ENCODE results near the gene TMEM131.
A peak's percentile ranks its signal among the peaks of the same experiment; 100 is the strongest.

DNA sequence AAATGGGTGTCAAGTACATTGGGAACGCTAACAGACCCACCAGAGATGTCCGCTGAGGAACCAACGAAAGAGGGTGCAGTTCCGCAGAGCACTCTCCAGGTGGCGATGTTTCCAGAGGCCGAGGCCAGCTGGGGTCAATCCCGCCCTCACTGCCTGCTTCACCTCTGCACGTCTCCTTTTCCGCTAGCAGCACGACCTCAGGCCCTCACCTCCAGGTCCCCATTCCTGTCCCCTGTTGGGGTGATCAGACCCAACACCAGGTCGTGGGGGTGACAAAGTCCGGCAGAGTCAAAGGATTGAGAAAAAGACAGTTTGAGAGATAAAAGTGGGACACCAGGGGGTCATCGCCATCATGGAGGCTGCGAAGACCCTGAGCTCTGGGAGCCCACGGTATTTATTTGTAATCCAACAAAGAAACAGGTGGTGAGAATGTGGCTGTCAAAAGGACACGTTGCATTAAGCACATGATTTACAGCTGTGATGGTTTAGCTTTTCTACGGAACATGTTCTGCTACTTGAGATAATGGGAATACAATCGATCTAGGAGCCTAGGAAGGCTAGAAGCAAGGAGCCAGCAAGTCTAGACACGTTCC is 255.1 kb downstream of the TMEM131 start:
- TF ChIP-seq, protein P1, sequence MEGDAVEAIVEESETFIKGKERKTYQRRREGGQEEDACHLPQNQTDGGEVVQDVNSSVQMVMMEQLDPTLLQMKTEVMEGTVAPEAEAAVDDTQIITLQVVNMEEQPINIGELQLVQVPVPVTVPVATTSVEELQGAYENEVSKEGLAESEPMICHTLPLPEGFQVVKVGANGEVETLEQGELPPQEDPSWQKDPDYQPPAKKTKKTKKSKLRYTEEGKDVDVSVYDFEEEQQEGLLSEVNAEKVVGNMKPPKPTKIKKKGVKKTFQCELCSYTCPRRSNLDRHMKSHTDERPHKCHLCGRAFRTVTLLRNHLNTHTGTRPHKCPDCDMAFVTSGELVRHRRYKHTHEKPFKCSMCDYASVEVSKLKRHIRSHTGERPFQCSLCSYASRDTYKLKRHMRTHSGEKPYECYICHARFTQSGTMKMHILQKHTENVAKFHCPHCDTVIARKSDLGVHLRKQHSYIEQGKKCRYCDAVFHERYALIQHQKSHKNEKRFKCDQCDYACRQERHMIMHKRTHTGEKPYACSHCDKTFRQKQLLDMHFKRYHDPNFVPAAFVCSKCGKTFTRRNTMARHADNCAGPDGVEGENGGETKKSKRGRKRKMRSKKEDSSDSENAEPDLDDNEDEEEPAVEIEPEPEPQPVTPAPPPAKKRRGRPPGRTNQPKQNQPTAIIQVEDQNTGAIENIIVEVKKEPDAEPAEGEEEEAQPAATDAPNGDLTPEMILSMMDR (IDR thresholded peaks at IDR 0.05; ENCODE audit: low read depth, low read length) = peak; percentile 72
- no peak for TF ChIP-seq EZH2phosphoT487 (IDR thresholded peaks at IDR 0.05; ENCODE audit: low read depth)

Data from OCI-LY3 (cell line).